ENCODE results near the gene GPC1.
"Not testable (repeated sequence)": the region's sequence is repeated elsewhere in the genome, so short reads cannot be mapped to it uniquely, and the experiment has no call there.

The GPC1 gene

GRCh38 chr2:240482141-240482540 lies 46.7 kb downstream of the GPC1 start:
- Histone ChIP-seq H3K27me3 (no peaks in the 10 kb centered on the region), H3K4me3 (ENCODE audit: low read depth in 1 of 2, low read length in 1 of 2) (no peak overlapping the region), H3K9me3 (no peaks in the 10 kb centered on the region), H3K4me1 (ENCODE audit: control insufficient read depth in 1 of 2, insufficient read depth in 1 of 2, low read depth in 1 of 2, low read length in 1 of 2) (no peaks in the 10 kb centered on the region), H3K27ac (no peak overlapping the region), H3K36me3 (no peaks in the 10 kb centered on the region)
- TF ChIP-seq CTCF (IDR thresholded peaks at IDR 0.05): no peak

- Histone ChIP-seq H3K4me3 (ENCODE audit: low read depth in 1 of 2, low read length in 1 of 2) (no peak overlapping the region), H3K27me3 (no peaks in the 10 kb centered on the region), H3K27ac (no peak overlapping the region), H3K36me3 (peaks cover 2% of the 10 kb centered on the region), H3K9me3 (peaks cover 8% of the 10 kb centered on the region), H3K4me1 (ENCODE audit: control insufficient read depth in 1 of 2, insufficient read depth in 1 of 2, low read depth in 1 of 2, low read length in 1 of 2) (no peaks in the 10 kb centered on the region)
- TF ChIP-seq CTCF (IDR thresholded peaks at IDR 0.05): no peak
Measured at GRCh38 chr2:240491483-240491882, 56.0 kb downstream of the GPC1 start.

DNA sequence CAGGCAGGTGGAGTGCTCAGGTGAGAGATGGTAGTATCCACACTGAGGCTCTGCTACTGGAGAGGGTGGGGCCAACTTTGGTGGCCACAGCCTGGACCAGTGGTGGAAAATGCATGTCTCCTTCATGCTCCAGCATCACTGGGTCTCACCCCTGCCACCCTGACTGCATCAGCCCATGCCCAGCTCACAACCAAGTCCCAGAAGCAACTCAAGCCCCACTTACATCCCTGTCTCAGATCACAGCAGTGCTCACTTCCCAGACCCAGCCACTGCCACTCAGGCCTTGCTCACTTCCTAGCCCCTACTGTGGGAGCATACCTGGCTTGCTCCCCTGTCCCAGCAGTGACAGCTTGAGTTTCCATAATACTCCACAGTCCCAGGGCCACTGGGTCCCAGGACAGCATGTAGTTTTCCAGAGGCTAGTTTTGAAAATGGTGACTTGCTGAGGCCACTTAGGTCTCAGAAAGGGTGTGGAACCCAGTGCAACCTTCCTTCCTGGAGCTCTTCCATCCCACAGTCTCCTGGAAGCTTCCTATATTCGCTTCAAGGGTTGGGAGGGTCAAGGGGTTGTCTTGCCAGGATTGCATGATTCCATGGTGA lies 58.8 kb downstream of the GPC1 start:
- no peak overlapping the region for H3K4me3 ChIP-seq (ENCODE audit: low read depth in 1 of 2, low read length in 1 of 2)
- H3K4me1 ChIP-seq (ENCODE audit: control insufficient read depth in 1 of 2, insufficient read depth in 1 of 2, low read depth in 1 of 2, low read length in 1 of 2): no peaks in the 10 kb centered on the region
- TF ChIP-seq CTCF (IDR thresholded peaks at IDR 0.05): no peak
- peaks cover 3% of the 10 kb centered on the region for H3K9me3 ChIP-seq
- no peaks in the 10 kb centered on the region for H3K27me3 ChIP-seq
- peaks cover 22% of the 10 kb centered on the region for H3K36me3 ChIP-seq
- H3K27ac ChIP-seq: no peak overlapping the region

GRCh38 chr2:240494942-240495341 lies 59.5 kb downstream of the GPC1 start:
- H3K4me3 ChIP-seq (ENCODE audit: low read depth in 1 of 2, low read length in 1 of 2): not testable (repeated sequence)

DNA sequence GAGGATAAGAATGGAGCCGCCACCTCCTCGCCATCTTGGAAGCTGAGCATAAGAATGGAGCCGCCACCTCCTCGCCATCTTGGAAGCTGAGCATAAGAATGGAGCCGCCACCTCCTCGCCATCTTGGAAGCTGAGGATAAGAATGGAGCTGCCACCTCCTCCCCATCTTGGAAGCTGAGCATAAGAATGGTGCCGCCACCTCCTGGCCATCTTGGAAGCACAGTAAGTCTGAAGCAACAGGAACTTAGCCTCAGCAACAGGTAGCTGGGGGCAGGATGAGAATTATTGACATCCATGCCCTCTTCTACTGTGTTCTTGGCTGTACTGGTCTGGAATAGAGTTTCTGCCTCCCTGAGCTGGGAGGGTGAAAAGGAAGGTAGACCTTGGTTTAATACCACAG lies 61.6 kb downstream of the GPC1 start:
- not testable (repeated sequence) for H3K9me3 ChIP-seq; H3K27ac ChIP-seq; H3K4me1 ChIP-seq (ENCODE audit: control insufficient read depth in 1 of 2, insufficient read depth in 1 of 2, low read depth in 1 of 2, low read length in 1 of 2); H3K27me3 ChIP-seq; H3K4me3 ChIP-seq (ENCODE audit: low read depth in 1 of 2, low read length in 1 of 2)
- H3K36me3 ChIP-seq: peaks cover 37% of the 10 kb centered on the region

More at GRCh38 chr2:240494942-240495341, 59.5 kb downstream of the GPC1 start:
- H3K4me1 ChIP-seq (ENCODE audit: control insufficient read depth in 1 of 2, insufficient read depth in 1 of 2, low read depth in 1 of 2, low read length in 1 of 2); H3K9me3 ChIP-seq; H3K27ac ChIP-seq; H3K27me3 ChIP-seq: not testable (repeated sequence)
- H3K36me3 ChIP-seq: peaks cover 28% of the 10 kb centered on the region

DNA sequence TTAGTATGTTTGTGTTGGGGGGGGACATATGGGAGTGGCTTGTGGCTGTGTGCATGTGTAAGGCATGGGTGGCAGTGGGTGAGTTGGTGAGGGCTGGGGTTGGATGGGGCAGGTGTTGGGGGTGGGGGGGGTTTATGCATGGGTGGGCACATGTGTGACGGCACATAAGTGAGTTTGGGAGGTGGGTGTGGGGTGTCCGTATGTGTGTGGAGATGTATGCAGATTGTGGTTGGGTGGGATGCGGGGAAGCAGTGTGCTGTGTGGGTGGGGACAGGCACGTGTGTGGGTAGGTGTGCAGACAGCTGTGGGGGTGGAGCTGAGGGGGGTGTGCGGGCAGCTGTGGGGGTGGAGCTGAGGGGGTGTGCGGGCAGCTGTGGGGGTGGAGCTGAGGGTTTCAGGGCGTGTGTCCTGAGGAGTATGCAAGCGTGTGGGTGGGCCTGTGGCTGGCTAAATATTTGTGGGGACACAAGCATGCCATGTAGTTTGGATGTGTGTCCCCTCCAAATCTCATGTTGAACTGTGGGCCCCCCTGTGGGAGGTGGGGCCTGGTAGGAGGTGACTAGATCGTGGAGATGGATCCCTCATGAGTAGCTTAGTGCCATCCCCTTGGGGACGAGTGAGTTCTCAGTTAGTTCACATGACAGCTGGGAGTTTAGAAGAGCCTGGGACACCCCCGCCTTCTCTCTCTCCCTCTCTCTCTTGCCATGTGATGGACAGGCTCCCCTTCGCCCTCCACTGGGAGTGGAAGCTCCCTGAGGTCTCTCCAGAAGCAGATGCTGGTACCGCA lies 62.9 kb downstream of the GPC1 start:
- Histone ChIP-seq H3K27ac (no peak overlapping the region), H3K4me1 (ENCODE audit: control insufficient read depth in 1 of 2, insufficient read depth in 1 of 2, low read depth in 1 of 2, low read length in 1 of 2) (no peaks in the 10 kb centered on the region), H3K4me3 (ENCODE audit: low read depth in 1 of 2, low read length in 1 of 2) (no peak overlapping the region), H3K9me3 (no peaks in the 10 kb centered on the region), H3K27me3 (no peaks in the 10 kb centered on the region), H3K36me3 (peaks cover 37% of the 10 kb centered on the region)
- TF ChIP-seq CTCF (IDR thresholded peaks at IDR 0.05): no peak
